ENCODE results near the gene GCGR. TPM values are rescaled to one million over a fixed set of nuclear protein-coding genes. Genes with fewer than 3 reads are reported as not detected.

The GCGR gene
- total RNA-seq, 4 donors from 2014 or later = 0.47 TPM; not detected in 3

- no peaks in the 10 kb centered on the region for H3K36me3 ChIP-seq
- ATAC-seq = no peak
- H3K4me3 ChIP-seq = no peak overlapping the region
- no CpG with 5 or more reads among the region's 18 CpGs for WGBS, 2 donors (ENCODE audit: low coverage in 1 of 2)
- peaks cover 0 to 19% (median 11%) of the 10 kb centered on the region in 3 donors for H3K4me1 ChIP-seq
- TF ChIP-seq CTCF (IDR thresholded peaks at IDR 0.05) (no peak), POLR2A (IDR thresholded peaks at IDR 0.05) (no peak), POLR2AphosphoS5 (IDR thresholded peaks at IDR 0.05) (no peak), EP300 (IDR thresholded peaks at IDR 0.05) (no peak)
- H3K27ac ChIP-seq = no peak overlapping the region
- peaks cover 97% of the 10 kb centered on the region for H3K27me3 ChIP-seq
- H3K9me3 ChIP-seq = no peaks in the 10 kb centered on the region
Observed at GRCh38 chr17:81805707-81806460, 1.9 kb downstream of the GCGR start.

DNA sequence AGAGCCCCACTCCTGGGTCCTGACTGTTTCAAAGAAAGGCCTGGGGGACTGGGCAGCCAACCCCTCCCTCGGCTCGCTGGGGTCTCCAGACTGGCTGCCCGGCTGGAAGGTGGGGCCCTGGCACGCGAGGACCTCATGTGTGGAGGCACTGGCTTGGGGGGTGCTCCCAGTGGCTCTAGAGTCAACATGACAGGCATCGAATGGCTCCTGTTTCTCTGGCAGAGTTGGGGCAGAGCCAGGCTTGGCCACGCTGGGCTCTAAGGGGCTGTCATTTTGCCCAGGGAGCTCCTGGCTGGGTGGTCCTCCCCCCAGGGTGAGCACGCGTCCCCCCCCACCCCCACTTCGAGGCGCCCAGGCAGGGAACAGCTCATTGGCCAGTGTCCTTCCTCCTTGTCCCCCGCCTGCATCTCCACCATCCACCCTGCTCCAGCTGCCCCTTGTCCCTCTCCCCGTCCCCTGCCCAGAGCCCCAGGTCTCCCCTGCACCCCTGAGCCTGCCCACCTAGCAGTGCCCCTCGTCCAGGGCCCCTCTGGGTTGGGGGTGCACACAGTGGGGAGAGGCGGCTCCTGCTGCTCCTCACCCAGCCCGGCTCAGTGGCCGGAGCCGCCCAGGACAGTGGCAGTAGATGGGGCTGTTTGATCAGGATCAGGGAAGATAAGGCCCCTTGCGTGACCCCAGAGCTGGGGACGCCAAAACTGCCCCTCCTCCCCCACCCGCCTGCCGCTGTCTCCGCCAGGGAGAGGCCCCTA lies 2.7 kb downstream of the GCGR start:
- H3K9me3 ChIP-seq = no peaks in the 10 kb centered on the region
- peaks cover 0 to 19% (median 11%) of the 10 kb centered on the region in 3 donors for H3K4me1 ChIP-seq
- TF ChIP-seq POLR2A (IDR thresholded peaks at IDR 0.05) (no peak), EP300 (IDR thresholded peaks at IDR 0.05) (no peak), CTCF (IDR thresholded peaks at IDR 0.05) (no peak), POLR2AphosphoS5 (IDR thresholded peaks at IDR 0.05) (no peak)
- WGBS, 2 donors (ENCODE audit: low coverage in 1 of 2) = no CpG with 5 or more reads among the region's 23 CpGs
- H3K36me3 ChIP-seq = no peaks in the 10 kb centered on the region
- no peak for ATAC-seq
- H3K27ac ChIP-seq = no peak overlapping the region
- H3K27me3 ChIP-seq = peaks cover 97% of the 10 kb centered on the region
- no peak overlapping the region for H3K4me3 ChIP-seq

DNA sequence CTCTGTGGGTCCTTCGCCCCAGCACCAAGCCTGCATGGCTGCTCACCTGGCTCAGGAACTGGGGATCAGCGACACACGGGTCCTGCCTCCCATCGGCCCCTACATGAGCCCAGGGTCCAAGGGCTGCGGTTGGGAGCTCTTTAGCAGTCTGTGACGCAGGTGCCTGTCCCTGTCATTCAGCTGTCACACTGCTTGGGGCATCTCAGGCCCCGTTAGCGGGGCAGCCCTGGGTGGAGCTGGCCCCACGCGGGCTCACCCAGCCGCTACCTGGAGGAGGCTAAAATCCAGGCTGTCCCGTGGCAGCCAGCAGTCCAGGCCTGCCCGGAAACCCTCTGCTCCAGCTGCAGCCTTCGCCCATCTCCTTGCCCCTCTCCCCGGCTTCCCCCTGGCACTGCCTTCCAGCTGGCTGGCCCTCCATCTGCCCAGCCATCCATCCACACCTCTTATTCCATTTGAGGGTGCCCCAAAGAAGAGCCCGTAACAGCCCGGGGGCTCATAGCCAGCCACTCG lies 3.3 kb downstream of the GCGR start:
- WGBS, 2 donors (ENCODE audit: low coverage in 1 of 2) = 58% methylated on average over 2 of the region's 18 CpGs; no CpG with 5 or more reads in 1 of the 2 donors
- ATAC-seq = no peak
- TF ChIP-seq EP300 (IDR thresholded peaks at IDR 0.05) (no peak), POLR2A (IDR thresholded peaks at IDR 0.05) (no peak), POLR2AphosphoS5 (IDR thresholded peaks at IDR 0.05) (no peak), CTCF (IDR thresholded peaks at IDR 0.05) (no peak)
- H3K4me1 ChIP-seq = peaks cover 0 to 19% (median 11%) of the 10 kb centered on the region in 3 donors
- no peaks in the 10 kb centered on the region for H3K36me3 ChIP-seq
- H3K27ac ChIP-seq = no peak overlapping the region
- peaks cover 97% of the 10 kb centered on the region for H3K27me3 ChIP-seq
- H3K4me3 ChIP-seq = no peak overlapping the region
- no peaks in the 10 kb centered on the region for H3K9me3 ChIP-seq

DNA sequence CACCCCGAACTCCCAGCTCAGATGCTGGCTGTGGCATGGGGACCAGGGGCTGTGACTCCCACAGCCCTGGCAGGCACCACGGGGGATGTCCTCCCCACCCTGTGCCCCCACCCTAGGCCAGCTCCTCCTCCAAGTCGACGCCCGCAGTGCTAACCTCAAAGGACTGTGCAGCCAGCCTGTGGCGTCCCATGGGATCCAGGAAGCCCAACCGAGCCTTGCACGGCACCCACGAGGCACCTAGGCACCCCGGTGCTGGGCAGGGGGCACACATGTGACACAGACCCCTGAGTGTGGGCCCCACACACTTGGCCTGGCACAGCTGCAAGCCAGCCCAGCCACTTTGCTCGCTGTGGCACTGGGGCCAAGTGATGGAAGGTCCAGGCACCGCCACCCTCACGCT lies 3.9 kb downstream of the GCGR start:
- Histone ChIP-seq H3K9me3 (no peaks in the 10 kb centered on the region), H3K27me3 (peaks cover 97% of the 10 kb centered on the region)
- no peak for ATAC-seq

More for the DNA sequence above, 3.9 kb downstream of the GCGR start:
- H3K27ac ChIP-seq = no peak overlapping the region
- no peaks in the 10 kb centered on the region for H3K36me3 ChIP-seq
- H3K4me3 ChIP-seq = no peak overlapping the region
- H3K4me1 ChIP-seq = peaks cover 0 to 19% (median 11%) of the 10 kb centered on the region in 3 donors
- no peak for TF ChIP-seq EP300 (IDR thresholded peaks at IDR 0.05)
- no peak for TF ChIP-seq POLR2A (IDR thresholded peaks at IDR 0.05)
- no peak for TF ChIP-seq CTCF (IDR thresholded peaks at IDR 0.05)
- TF ChIP-seq POLR2AphosphoS5 (IDR thresholded peaks at IDR 0.05) = no peak
- 53 to 67% methylated on average over 2 to 3 of the region's 13 CpGs for WGBS, 2 donors (ENCODE audit: low coverage in 1 of 2)
